ENCODE results near the gene DNMT3L.

GRCh38 chr21:44292812-44293195 lies 31.1 kb upstream of the DNMT3L start:
- TF ChIP-seq, protein P1, sequence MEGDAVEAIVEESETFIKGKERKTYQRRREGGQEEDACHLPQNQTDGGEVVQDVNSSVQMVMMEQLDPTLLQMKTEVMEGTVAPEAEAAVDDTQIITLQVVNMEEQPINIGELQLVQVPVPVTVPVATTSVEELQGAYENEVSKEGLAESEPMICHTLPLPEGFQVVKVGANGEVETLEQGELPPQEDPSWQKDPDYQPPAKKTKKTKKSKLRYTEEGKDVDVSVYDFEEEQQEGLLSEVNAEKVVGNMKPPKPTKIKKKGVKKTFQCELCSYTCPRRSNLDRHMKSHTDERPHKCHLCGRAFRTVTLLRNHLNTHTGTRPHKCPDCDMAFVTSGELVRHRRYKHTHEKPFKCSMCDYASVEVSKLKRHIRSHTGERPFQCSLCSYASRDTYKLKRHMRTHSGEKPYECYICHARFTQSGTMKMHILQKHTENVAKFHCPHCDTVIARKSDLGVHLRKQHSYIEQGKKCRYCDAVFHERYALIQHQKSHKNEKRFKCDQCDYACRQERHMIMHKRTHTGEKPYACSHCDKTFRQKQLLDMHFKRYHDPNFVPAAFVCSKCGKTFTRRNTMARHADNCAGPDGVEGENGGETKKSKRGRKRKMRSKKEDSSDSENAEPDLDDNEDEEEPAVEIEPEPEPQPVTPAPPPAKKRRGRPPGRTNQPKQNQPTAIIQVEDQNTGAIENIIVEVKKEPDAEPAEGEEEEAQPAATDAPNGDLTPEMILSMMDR (conservative IDR thresholded peaks at IDR 0.05; ENCODE audit: low read length) = no peak
- no peak for TF ChIP-seq EZH2phosphoT487 (IDR thresholded peaks at IDR 0.05; ENCODE audit: borderline replicate concordance)

Measured in Loucy (cell line).